GM21528 (cell line): Measurements from ENCODE around the gene XRCC1.
"Not testable (repeated sequence)": the region's sequence is repeated elsewhere in the genome, so short reads cannot be mapped to it uniquely, and the experiment has no call there.

ENCODE experiments used
- ATAC-seq: cut with Tn5 transposase; IDR thresholded peaks from one replicate; pipeline ENCODE4 v1.9.1; 2021; ENCODE audit warnings: mild to moderate bottlenecking, moderate library complexity; ENCODE audit not compliant: unreplicated experiment, low FRiP score

Gene XRCC1

GRCh38 chr19:43551399-43552197 is 23.7 kb downstream of the XRCC1 start:
- ATAC-seq: no peak

DNA sequence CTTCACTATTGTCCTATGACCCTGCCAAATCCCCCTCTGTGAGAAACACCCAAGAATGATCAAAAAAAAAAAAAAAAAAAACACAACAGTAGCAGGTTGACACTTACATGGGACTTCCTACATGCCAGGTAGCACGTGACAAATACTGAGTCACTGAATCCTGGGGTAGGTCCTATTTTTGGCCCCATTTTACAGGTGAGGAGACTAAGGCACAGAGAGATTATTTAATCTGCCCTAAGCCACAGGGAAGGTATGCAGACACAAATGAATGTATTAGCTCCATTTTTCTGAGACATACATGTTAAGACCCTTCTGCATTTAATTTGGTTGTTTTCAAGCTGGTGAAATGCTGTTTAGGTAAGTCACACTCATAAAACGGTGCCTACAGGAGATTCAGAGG is 26.6 kb downstream of the XRCC1 start:
- ATAC-seq: no peak

GRCh38 chr19:43547926-43548325 is 27.4 kb downstream of the XRCC1 start:
- ATAC-seq: not testable (repeated sequence)

- ATAC-seq: no peak
These were observed 28.7 kb downstream of the XRCC1 start for GRCh38 chr19:43546581-43546980.

- no peak for ATAC-seq
These were observed 29.3 kb downstream of the XRCC1 start for GRCh38 chr19:43545981-43546380.

- ATAC-seq: no peak
These were observed 30.1 kb downstream of the XRCC1 start for GRCh38 chr19:43545276-43545675.

DNA sequence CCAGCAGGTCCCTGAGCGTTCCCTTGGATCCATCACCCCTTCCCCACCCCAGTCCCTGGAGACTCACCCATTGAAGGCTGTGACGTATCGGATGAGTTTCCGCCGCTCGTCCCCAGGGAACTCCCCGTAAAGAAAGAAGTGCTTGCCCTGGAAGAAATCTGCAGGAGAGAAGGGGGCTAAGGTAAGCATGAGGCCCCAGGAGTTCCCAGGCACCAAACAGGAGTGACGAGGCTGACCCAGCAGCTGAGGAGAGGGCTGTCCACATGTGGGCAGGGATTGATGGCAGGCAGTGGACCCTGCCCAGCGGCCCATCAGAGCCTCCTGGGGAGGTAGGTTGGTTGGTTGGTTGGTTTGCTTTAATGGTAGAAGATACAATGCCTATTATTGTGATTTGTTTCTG is 31.2 kb downstream of the XRCC1 start:
- ATAC-seq: no peak

DNA sequence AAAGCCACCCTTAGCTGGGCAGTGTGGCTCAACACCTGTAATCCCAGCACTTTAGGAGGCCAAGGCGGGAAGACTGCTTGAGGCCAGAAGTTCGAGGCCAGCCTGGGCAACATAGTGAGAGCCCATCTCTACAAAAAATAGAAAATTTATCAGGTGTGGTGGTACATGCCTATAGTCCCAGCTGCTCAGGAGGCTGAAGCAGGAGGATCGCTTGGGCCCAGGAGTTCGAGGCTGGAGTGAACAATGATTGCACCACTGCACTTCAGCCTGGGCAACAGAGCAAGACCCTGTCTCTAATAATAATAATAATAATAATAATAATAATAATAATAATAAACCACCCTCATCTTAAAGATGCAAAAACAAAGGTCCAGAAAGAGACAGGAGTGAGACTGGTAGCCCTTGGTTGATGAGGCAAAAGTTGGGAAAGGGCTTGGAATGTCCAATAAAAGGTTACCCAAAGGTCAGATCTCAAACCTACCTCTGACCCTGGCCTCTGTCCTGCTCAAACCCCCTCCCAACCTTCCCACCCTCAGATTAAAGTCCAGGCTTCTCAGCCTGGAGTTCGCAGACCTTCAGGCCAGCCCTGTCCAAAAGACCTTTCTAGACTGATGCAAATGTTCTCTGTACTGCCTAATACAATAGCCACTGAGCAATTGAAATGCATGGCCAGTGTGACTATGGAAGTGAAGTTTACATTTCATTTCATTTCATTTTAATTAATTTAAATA is 33.2 kb downstream of the XRCC1 start:
- ATAC-seq: no peak

- no peak for ATAC-seq
These were observed 34.9 kb downstream of the XRCC1 start for GRCh38 chr19:43540381-43540780.

DNA sequence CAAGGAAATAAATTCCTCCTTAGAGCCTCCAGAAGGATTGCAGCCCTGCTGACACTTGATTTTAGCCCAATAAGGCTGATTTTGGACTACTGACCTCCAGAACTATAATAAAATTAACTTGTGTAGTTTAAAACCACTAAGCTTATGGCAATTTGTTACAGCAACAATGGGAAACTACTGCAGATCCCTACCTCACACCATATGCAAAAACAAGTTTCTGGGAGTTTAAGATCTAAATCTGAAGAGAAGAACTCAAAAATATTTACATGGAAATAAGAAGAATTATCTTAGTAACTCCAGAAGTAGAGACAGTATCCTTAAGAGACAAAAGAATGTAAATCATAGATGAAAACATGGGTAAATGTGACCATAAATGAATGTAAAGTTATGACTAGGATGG is 36.4 kb downstream of the XRCC1 start:
- ATAC-seq: no peak

- ATAC-seq: no peak
These were observed 40.2 kb downstream of the XRCC1 start for GRCh38 chr19:43534816-43535761.

DNA sequence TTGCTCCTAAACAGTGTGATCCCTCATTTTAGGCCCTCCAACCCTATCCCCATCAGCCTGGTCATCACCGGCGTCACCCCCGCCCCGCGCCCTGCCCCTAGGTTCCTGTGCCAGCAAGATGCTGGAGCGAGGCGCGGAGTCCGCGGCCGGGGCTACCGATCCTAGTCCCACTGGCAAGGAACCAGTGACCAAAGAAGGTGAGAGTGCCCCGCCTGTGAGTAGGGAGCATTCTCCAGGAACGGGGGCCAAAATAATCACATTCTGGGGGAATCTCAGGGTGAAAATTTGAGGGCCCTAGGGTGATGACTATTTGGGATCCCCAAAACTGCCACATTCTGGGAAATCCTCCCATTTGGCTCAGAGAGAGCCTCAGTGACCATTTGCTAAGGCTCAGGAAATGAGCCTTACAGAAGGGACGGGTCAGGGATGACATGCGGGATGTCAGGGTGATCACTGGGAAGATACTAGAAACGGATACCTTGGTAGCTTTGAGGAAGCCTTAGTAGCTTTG is 41.0 kb downstream of the XRCC1 start:
- no peak for ATAC-seq

DNA sequence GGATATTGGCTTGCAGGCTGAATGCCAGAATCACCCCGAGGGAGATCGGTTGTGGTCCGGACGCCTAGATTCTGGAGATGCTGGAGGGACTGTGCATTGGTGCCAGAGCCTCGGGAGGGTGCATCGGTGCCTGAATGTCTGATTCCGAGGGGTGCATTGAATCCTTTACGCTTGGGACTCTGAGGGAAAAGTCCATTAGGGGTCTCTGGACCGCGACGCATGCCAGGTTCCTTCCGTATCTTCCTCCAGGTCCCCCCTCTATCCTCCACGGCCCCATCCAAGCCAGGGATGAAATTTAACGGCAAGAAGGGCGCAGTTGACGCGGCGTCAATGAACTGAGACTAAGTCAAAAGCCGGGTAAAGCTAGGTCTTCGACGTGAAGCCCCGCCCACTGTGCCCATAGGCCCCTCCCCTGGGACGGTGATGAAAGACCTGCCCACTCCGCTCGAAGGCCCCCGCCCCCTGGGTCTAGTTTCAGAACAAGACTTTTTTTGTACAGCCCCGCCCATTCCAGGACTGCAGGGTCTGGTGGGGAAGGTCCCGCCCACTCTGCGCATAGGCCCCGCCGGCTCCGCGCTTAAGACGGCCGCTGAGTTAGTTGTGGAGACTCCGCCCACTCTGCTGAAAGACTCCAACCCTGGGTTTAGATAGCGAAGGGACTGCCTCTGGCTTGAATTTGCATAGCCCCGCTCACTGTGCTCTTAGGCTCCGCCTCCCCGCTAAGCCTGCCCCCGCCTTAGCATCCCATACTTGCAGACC is 41.6 kb downstream of the XRCC1 start:
- peak; percentile 57 for ATAC-seq

DNA sequence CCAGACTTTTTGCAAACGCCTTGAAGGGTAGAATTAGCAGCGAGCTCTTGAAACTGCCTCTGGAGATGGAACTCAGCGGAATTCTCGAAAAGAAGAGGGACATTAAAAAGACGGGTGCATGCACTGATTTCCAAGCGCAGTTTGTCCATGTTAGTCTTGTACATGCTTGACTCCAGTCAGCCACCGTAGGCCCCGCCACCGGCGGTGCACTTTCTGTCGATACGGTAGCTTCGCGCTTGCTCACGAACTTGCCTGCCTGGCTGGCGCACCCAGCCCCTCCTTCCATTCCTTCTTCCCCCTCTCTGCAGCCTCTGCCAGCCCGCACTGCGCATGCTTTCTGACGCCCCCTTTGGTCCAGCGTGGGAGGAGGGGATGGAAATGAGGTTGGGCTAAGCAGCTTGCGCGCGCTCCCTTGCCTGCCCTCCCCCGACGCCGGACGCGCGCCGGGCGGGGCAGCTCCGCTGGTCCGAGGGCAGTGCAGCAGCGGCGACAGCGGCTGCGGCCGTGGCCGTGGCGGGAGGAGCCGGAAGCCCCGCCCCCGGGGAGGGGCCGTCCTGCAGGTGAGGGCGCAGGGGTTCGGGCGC is 42.3 kb downstream of the XRCC1 start, which contains the start of gene ZNF575:
ZNF575 (plus strand) TSS at position 227 of the 584 bp plus-strand sequence. CDS start 1,235 bp downstream, outside the sequence.
- peak; percentile 60 for ATAC-seq

GRCh38 chr19:43532571-43532961 is 42.8 kb downstream of the XRCC1 start:
- peak; percentile 13 for ATAC-seq

DNA sequence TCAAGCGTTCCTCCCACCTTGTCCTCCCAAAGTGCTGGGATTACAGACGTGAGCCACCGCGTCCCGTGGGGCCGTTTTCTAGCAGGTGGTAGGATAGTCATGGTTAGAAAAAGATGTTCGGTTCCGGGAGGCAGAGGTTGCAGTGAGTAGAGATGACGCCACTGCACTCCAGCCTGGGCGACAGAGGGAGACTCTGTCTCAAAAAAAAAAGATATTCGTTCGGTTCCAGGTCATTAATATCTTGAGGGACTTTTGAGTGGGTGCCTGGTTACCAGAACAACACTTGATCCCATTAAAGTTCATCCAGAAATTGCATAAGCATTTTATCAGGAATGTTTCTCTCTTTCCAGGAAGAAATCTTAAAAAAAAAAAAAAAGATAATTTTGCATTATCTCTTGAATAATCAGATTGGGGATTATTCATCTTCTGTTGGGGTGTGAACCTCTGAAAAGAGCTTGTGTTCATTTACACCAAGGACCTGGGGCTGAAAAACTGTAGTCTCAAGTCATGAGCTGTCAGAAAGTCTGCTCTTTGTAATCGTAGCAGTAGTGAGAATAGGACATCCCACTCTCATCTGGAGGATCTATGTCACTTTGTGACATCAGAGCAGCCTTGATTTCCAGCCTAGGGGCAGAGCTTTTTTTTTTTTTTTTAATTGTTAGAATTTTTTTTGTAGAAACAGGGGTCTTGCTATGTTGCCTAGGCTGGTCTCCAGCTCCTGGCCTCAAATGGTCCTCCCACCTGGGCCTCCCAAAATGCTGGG is 47.3 kb downstream of the XRCC1 start:
- ATAC-seq: no peak

GRCh38 chr19:43526884-43527859 is 48.2 kb downstream of the XRCC1 start, which contains the start of gene ETHE1:
Gene ETHE1 (minus strand): TSS chr19:43527201. CDS start chr19:43527177, 24 bp downstream.
- peak; percentile 62 for ATAC-seq
